H9 (cell line): ENCODE measurements around the gene AHNAK2. TPM values are rescaled to one million over a fixed set of nuclear protein-coding genes. Genes with fewer than 3 reads are reported as not detected.

Experiments
- DNase-seq: peaks from one replicate; pipeline ENCODE4 v3.0.0-alpha.2; 2017
- H2AFZ ChIP-seq: one replicate; pipeline ENCODE4 v1.6.1; 2013; ENCODE audit warnings: mild to moderate bottlenecking, low read length, control low read depth, moderate library complexity
- H2AK5ac ChIP-seq: 2 replicates; pipeline ENCODE4 v1.6.1; 2013; ENCODE audit warnings: low read length, control low read depth, mixed read lengths; ENCODE audit not compliant: insufficient read length
- H2BK120ac ChIP-seq: one replicate; pipeline ENCODE4 v1.6.1; 2013; ENCODE audit warnings: low read depth, mild to moderate bottlenecking, low read length, control low read depth, inconsistent platforms; ENCODE audit not compliant: poor library complexity, severe bottlenecking
- H2BK12ac ChIP-seq: 2 replicates; pipeline ENCODE4 v1.6.1; 2013; ENCODE audit warnings: low read length, control low read depth, mixed read lengths, low read depth; ENCODE audit not compliant: insufficient read length
- H2BK15ac ChIP-seq: 2 replicates; pipeline ENCODE4 v1.6.1; 2013; ENCODE audit warnings: low read depth, low read length, control low read depth
- H2BK20ac ChIP-seq: one replicate; pipeline ENCODE4 v1.6.1; 2013; ENCODE audit warnings: low read depth, mild to moderate bottlenecking, low read length, control low read depth, inconsistent platforms; ENCODE audit not compliant: poor library complexity, severe bottlenecking
- H2BK5ac ChIP-seq: 2 replicates; pipeline ENCODE4 v1.6.1; 2013; ENCODE audit warnings: low read length, control low read depth, mixed read lengths; ENCODE audit not compliant: insufficient read length
- H3K14ac ChIP-seq: 2 replicates; pipeline ENCODE4 v1.6.1; 2013; ENCODE audit warnings: low read length, control low read depth; ENCODE audit not compliant: insufficient read depth
- H3K18ac ChIP-seq: 2 replicates; pipeline ENCODE4 v1.6.1; 2013; ENCODE audit warnings: low read depth, mild to moderate bottlenecking, mixed read lengths, low read length, control low read depth; ENCODE audit not compliant: insufficient read length
- H3K23ac ChIP-seq: 2 replicates; pipeline ENCODE4 v1.6.1; 2013; ENCODE audit warnings: low read length, control low read depth, mixed read lengths, low read depth; ENCODE audit not compliant: insufficient read length
- H3K23me2 ChIP-seq: 2 replicates; pipeline ENCODE4 v1.6.1; 2013; ENCODE audit warnings: low read depth, mild to moderate bottlenecking, mixed read lengths, low read length, control low read depth; ENCODE audit not compliant: insufficient read length, poor library complexity, severe bottlenecking
- H3K27ac ChIP-seq: 2 replicates; pipeline ENCODE4 v1.5.1; 2013; ENCODE audit warnings: low read length, control low read depth, mixed read lengths, low read depth; ENCODE audit not compliant: insufficient read length
- H3K27me3 ChIP-seq: 2 replicates; pipeline ENCODE4 v1.6.1; 2013; ENCODE audit warnings: low read length, control low read depth, inconsistent platforms; ENCODE audit not compliant: insufficient read depth
- H3K4ac ChIP-seq: 2 replicates; pipeline ENCODE4 v1.6.1; 2013; ENCODE audit warnings: low read depth, mild to moderate bottlenecking, control low read depth, inconsistent platforms, low read length, moderate library complexity
- H3K4me1 ChIP-seq: 2 replicates; pipeline ENCODE4 v1.6.1; 2013; ENCODE audit warnings: low read length, control low read depth, inconsistent platforms; ENCODE audit not compliant: insufficient read depth
- H3K4me2 ChIP-seq: 2 replicates; pipeline ENCODE4 v1.6.1; 2013; ENCODE audit warnings: low read length, control low read depth, mixed read lengths; ENCODE audit not compliant: insufficient read length, insufficient read depth
- H3K56ac ChIP-seq: 2 replicates; pipeline ENCODE4 v1.6.1; 2013; ENCODE audit warnings: low read depth, mild to moderate bottlenecking, mixed read lengths, low read length, control low read depth; ENCODE audit not compliant: insufficient read length
- H3K79me1 ChIP-seq: 2 replicates; pipeline ENCODE4 v1.6.1; 2013; ENCODE audit warnings: low read depth, mild to moderate bottlenecking, moderate library complexity, low read length, control low read depth, inconsistent platforms; ENCODE audit not compliant: insufficient read depth, poor library complexity, severe bottlenecking
- H3K79me2 ChIP-seq: 2 replicates; pipeline ENCODE4 v1.6.1; 2013; ENCODE audit warnings: low read length, control low read depth, inconsistent platforms; ENCODE audit not compliant: insufficient read depth
- H3K9ac ChIP-seq: 2 replicates; pipeline ENCODE4 v1.6.1; 2013; ENCODE audit warnings: low read length, control low read depth, mixed read lengths; ENCODE audit not compliant: insufficient read length; ENCODE audit errors: extremely low read depth
- H3K9me3 ChIP-seq: one replicate; pipeline ENCODE4 v1.6.1; 2013; ENCODE audit warnings: low read depth, low read length, inconsistent platforms; ENCODE audit not compliant: control insufficient read depth
- H3T11ph ChIP-seq: one replicate; pipeline ENCODE4 v1.6.1; 2013; ENCODE audit warnings: mild to moderate bottlenecking, low read length, control low read depth, inconsistent platforms
- H4K20me1 ChIP-seq: one replicate; pipeline ENCODE4 v1.6.1; 2013; ENCODE audit not compliant: control insufficient read depth, insufficient read length, insufficient read depth
- H4K5ac ChIP-seq: 2 replicates; pipeline ENCODE4 v1.6.1; 2013; ENCODE audit warnings: low read depth, mild to moderate bottlenecking, mixed read lengths, low read length, control low read depth; ENCODE audit not compliant: insufficient read length
- H4K8ac ChIP-seq: replicated peaks from 2 replicates; pipeline ENCODE4 v1.6.1; 2013; ENCODE audit warnings: low read length, control low read depth, mixed read lengths, low read depth; ENCODE audit not compliant: insufficient read length
- H4K91ac ChIP-seq: 2 replicates; pipeline ENCODE4 v1.6.1; 2013; ENCODE audit warnings: low read depth, mild to moderate bottlenecking, moderate library complexity, mixed read lengths, low read length, control low read depth; ENCODE audit not compliant: insufficient read length
- H3K27ac Mint-ChIP-seq, 3 experiments: 2 replicates in 2 of 3; 3 replicates in 1 of 3; pipeline ENCODE4 v1.8.0; 2020 to 2021; ENCODE audit warnings: mixed read lengths in 3 of 3, mild to moderate bottlenecking in 1 of 3, moderate library complexity in 1 of 3
- H3K27me3 Mint-ChIP-seq: 2 replicates; pipeline ENCODE4 v1.8.0; 2021; ENCODE audit warnings: low read depth, mild to moderate bottlenecking, moderate library complexity, mixed read lengths
- H3K36me3 Mint-ChIP-seq, 3 experiments: 2 replicates in 2 of 3; 3 replicates in 1 of 3; pipeline ENCODE4 v1.8.0; 2020 to 2021; ENCODE audit warnings: low read depth in 3 of 3, mixed read lengths in 3 of 3; ENCODE audit not compliant: insufficient read depth in 1 of 3
- H3K4me1 Mint-ChIP-seq, 2 experiments: 2 replicates each; pipeline ENCODE4 v1.8.0; 2020; ENCODE audit warnings: mixed read lengths in 2 of 2
- H3K4me3 Mint-ChIP-seq, 2 experiments: 2 replicates in 1 of 2; 3 replicates in 1 of 2; pipeline ENCODE4 v1.8.0; 2020 to 2021; ENCODE audit warnings: mild to moderate bottlenecking in 2 of 2, mixed read lengths in 2 of 2, moderate library complexity in 1 of 2
- H3K9me3 Mint-ChIP-seq, 2 experiments: 2 replicates in 1 of 2; 3 replicates in 1 of 2; pipeline ENCODE4 v1.8.0; 2020; ENCODE audit warnings: mild to moderate bottlenecking in 2 of 2, mixed read lengths in 2 of 2, moderate library complexity in 1 of 2
- WGBS: extraction: QIAGEN DNeasy Blood & Tissue Kit; methylation state at CpG from one replicate; pipeline ENCODE4 v1.1.7; 2013; ENCODE audit warnings: missing lambda C conversion rate, low lambda C conversion rate, mixed read lengths; ENCODE audit not compliant: insufficient read length; ENCODE audit errors: extremely low coverage; 5-methylcytosine and 5-hydroxymethylcytosine counted together
- total RNA-seq: library from RNA; stranded (reverse); gene quantifications from 2 replicates; pipeline ENCODE4 v1.2.1, GENCODE V29; 2021
- TF ChIP-seq, protein P1 (sequence below): fragments of 200-600 bp; sonication (generic); conservative IDR thresholded peaks from 3 replicates; pipeline ENCODE4 v1.8.0; 2021; ENCODE audit warnings: antibody characterized with exemption, mild to moderate bottlenecking

AHNAK2 gene
- total RNA-seq, 1 experiment from 2014 or later = 2.8 TPM

GRCh38 chr14:105019861-105020814 is 42.0 kb upstream of the AHNAK2 start:
- H2AFZ ChIP-seq = no peak overlapping the region
- H3K79me1 ChIP-seq = peaks cover 20% of the 10 kb centered on the region
- peaks cover 13% of the 10 kb centered on the region for H3K23me2 ChIP-seq
- H3K79me2 ChIP-seq = peaks cover 47% of the 10 kb centered on the region
- H2BK120ac ChIP-seq = no peak overlapping the region
- no peak overlapping the region for H2AK5ac ChIP-seq
- H2BK5ac ChIP-seq = no peak overlapping the region
- H3T11ph ChIP-seq = no peak overlapping the region
- H2BK15ac ChIP-seq = no peak overlapping the region
- H4K91ac ChIP-seq = no peak overlapping the region
- H3K56ac ChIP-seq = no peak overlapping the region
- peak overlapping the region; percentile 97; the same call in 1 of the 2 replicates for H3K14ac ChIP-seq
- Mint-ChIP-seq H3K36me3 (peaks cover 9 to 26% (median 23%) of the 10 kb centered on the region in 3 experiments; a peak in 6 of 7 replicates), H3K27me3 (peaks cover 3% of the 10 kb centered on the region), H3K27ac (peak overlapping the region; percentile 24 to 93 (median 91); a peak in 5 of 7 replicates), H3K4me1 (peaks cover 56 to 64% of the 10 kb centered on the region in 2 experiments), H3K9me3 (peaks cover 0 to 5% of the 10 kb centered on the region in 2 experiments; a peak in 2 of 5 replicates), H3K4me3 (peak overlapping the region; percentile 88 to 96)
- no peaks in the 10 kb centered on the region for H3K27me3 ChIP-seq
- H3K18ac ChIP-seq = no peak overlapping the region
- no peak overlapping the region for H4K5ac ChIP-seq
- H3K4me1 ChIP-seq = peaks cover 5% of the 10 kb centered on the region; the same call in 1 of the 2 replicates
- peak overlapping the region; percentile 68 for H3K9ac ChIP-seq
- no CpG with 5 or more reads among the region's 75 CpGs for WGBS
- no peak for DNase-seq
- no peaks in the 10 kb centered on the region for H3K9me3 ChIP-seq
- no peak overlapping the region for H2BK12ac ChIP-seq
- H3K23ac ChIP-seq = no peak overlapping the region
- H3K4ac ChIP-seq = no peak overlapping the region
- H2BK20ac ChIP-seq = no peak overlapping the region
- peaks cover 3% of the 10 kb centered on the region for H4K20me1 ChIP-seq
- no peak overlapping the region for H3K27ac ChIP-seq
- H3K4me2 ChIP-seq = peak overlapping the region; percentile 93
- TF ChIP-seq, protein P1, sequence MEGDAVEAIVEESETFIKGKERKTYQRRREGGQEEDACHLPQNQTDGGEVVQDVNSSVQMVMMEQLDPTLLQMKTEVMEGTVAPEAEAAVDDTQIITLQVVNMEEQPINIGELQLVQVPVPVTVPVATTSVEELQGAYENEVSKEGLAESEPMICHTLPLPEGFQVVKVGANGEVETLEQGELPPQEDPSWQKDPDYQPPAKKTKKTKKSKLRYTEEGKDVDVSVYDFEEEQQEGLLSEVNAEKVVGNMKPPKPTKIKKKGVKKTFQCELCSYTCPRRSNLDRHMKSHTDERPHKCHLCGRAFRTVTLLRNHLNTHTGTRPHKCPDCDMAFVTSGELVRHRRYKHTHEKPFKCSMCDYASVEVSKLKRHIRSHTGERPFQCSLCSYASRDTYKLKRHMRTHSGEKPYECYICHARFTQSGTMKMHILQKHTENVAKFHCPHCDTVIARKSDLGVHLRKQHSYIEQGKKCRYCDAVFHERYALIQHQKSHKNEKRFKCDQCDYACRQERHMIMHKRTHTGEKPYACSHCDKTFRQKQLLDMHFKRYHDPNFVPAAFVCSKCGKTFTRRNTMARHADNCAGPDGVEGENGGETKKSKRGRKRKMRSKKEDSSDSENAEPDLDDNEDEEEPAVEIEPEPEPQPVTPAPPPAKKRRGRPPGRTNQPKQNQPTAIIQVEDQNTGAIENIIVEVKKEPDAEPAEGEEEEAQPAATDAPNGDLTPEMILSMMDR = no peak
- H4K8ac ChIP-seq = no peak overlapping the region
